ENCODE results near the gene MGAT4C.

DNA sequence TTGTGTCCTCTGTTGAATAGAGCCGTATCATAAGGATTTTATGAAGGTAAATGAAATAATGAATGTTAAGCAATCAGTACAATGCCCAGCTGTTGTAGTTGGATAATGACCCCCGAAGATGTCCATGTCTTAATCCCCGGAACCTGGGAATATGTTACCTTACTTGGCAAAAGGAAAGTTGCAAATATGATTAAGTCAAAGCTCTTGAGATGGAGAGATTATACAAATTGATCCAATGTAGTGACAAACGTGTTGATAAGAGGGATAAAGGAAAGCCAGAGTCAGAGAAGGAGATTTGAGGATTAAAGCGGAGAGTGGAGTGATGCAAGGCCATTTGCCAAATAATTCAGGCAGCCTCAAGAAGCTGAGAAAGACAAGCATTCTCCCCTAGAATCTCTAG, 19.2 kb upstream of the MGAT4C start:
- TF ChIP-seq, protein P1, sequence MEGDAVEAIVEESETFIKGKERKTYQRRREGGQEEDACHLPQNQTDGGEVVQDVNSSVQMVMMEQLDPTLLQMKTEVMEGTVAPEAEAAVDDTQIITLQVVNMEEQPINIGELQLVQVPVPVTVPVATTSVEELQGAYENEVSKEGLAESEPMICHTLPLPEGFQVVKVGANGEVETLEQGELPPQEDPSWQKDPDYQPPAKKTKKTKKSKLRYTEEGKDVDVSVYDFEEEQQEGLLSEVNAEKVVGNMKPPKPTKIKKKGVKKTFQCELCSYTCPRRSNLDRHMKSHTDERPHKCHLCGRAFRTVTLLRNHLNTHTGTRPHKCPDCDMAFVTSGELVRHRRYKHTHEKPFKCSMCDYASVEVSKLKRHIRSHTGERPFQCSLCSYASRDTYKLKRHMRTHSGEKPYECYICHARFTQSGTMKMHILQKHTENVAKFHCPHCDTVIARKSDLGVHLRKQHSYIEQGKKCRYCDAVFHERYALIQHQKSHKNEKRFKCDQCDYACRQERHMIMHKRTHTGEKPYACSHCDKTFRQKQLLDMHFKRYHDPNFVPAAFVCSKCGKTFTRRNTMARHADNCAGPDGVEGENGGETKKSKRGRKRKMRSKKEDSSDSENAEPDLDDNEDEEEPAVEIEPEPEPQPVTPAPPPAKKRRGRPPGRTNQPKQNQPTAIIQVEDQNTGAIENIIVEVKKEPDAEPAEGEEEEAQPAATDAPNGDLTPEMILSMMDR (IDR thresholded peaks at IDR 0.05; ENCODE audit: extremely low read depth in 1 of 2, insufficient read depth in 1 of 2, low read depth in 1 of 2, low read length in 2 of 2): no peak
- TF ChIP-seq EZH2 (IDR thresholded peaks at IDR 0.05; ENCODE audit: borderline replicate concordance, low read depth, low read length, severe bottlenecking) (no peak), POLR2A (IDR thresholded peaks at IDR 0.05; ENCODE audit: low read depth, low read length) (no peak), MYC (IDR thresholded peaks at IDR 0.05; ENCODE audit: low read depth, low read length) (no peak), JUN (IDR thresholded peaks at IDR 0.05; ENCODE audit: borderline replicate concordance, insufficient read depth, insufficient read length, low read depth) (no peak), FOS (IDR thresholded peaks at IDR 0.05; ENCODE audit: borderline replicate concordance, insufficient read depth, low read length) (no peak)

All from endothelial cell of umbilical vein (primary cell).